C4-2B (cell line): ENCODE results near the gene CAMTA1.

ENCODE experiments used
- ZFX ChIP-seq: fragments of 450-650 bp; IDR thresholded peaks from 2 replicates; pipeline ENCODE4 v1.6.1; 2017
- TF ChIP-seq, protein P1 (sequence below): fragments of 450-650 bp; conservative IDR thresholded peaks from 2 replicates; pipeline ENCODE4 v1.5.1; 2017; ENCODE audit warnings: mild to moderate bottlenecking

DNA sequence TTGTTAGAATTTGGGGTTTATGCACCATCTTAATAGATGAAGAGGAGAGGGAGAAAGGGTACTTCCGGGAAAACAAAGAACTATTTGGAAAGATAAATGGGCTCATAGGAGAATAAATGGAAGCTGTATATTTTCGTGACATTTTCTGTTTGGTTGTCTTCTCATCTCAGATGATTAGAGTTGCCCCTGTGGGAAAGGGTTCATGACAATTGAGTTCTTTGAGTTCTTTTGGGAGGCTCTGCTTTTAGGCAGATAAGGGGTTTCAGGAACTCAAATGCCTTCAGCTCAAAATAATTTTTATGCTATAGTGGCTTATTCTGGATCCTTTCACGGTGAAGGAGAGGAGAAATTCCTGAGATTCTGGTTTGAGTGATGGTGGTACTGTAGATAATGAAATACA lies 63.6 kb downstream of the CAMTA1 start:
- TF ChIP-seq, protein P1, sequence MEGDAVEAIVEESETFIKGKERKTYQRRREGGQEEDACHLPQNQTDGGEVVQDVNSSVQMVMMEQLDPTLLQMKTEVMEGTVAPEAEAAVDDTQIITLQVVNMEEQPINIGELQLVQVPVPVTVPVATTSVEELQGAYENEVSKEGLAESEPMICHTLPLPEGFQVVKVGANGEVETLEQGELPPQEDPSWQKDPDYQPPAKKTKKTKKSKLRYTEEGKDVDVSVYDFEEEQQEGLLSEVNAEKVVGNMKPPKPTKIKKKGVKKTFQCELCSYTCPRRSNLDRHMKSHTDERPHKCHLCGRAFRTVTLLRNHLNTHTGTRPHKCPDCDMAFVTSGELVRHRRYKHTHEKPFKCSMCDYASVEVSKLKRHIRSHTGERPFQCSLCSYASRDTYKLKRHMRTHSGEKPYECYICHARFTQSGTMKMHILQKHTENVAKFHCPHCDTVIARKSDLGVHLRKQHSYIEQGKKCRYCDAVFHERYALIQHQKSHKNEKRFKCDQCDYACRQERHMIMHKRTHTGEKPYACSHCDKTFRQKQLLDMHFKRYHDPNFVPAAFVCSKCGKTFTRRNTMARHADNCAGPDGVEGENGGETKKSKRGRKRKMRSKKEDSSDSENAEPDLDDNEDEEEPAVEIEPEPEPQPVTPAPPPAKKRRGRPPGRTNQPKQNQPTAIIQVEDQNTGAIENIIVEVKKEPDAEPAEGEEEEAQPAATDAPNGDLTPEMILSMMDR: no peak
- no peak for TF ChIP-seq ZFX
